ENCODE data around the gene TAAR8. TPM values are rescaled to one million over a fixed set of nuclear protein-coding genes. Genes with fewer than 3 reads are reported as not detected.
"Not testable (repeated sequence)": the region's sequence is repeated elsewhere in the genome, so short reads cannot be mapped to it uniquely, and the experiment has no call there.

TAAR8 gene
- polyA plus RNA-seq, 4 donors = not detected

GRCh38 chr6:132590362-132590761, 37.9 kb downstream of the TAAR8 start:
- Histone ChIP-seq H3K9me3 (ENCODE audit: control insufficient read depth in 2 of 2, insufficient read depth in 1 of 2, low read depth in 1 of 2, low read length in 1 of 2) (no peaks in the 10 kb centered on the region), H3K27me3 (ENCODE audit: control insufficient read depth in 3 of 3, insufficient read depth in 3 of 3, low read length in 3 of 3) (no peaks in the 10 kb centered on the region), H3K4me3 (ENCODE audit: low read depth in 1 of 3, low read length in 3 of 3) (no peak overlapping the region), H3K27ac (ENCODE audit: low read depth in 1 of 3, low read length in 2 of 3) (no peak overlapping the region), H3K4me1 (ENCODE audit: control insufficient read depth in 3 of 3, insufficient read depth in 2 of 3, low read depth in 1 of 3, low read length in 2 of 3) (no peaks in the 10 kb centered on the region), H3K36me3 (ENCODE audit: control insufficient read depth in 3 of 3, insufficient read depth in 2 of 3, low read depth in 1 of 3, low read length in 3 of 3) (no peaks in the 10 kb centered on the region)
- no peak for DNase-seq
- no peak for FAIRE-seq
- WGBS, 3 donors = 17 to 50% (median 30%) methylated on average over 1 of the region's 1 CpG

- 61 to 93% (median 73%) methylated on average over 2 of the region's 2 CpGs for WGBS, 3 donors
- DNase-seq (no peak), FAIRE-seq (no peak)
- no peaks in the 10 kb centered on the region for H3K4me1 ChIP-seq (ENCODE audit: control insufficient read depth in 3 of 3, insufficient read depth in 2 of 3, low read depth in 1 of 3, low read length in 2 of 3)
- H3K9me3 ChIP-seq (ENCODE audit: control insufficient read depth in 2 of 2, insufficient read depth in 1 of 2, low read depth in 1 of 2, low read length in 1 of 2) = no peaks in the 10 kb centered on the region
- no peak overlapping the region for H3K27ac ChIP-seq (ENCODE audit: low read depth in 1 of 3, low read length in 2 of 3)
- no peaks in the 10 kb centered on the region for H3K36me3 ChIP-seq (ENCODE audit: control insufficient read depth in 3 of 3, insufficient read depth in 2 of 3, low read depth in 1 of 3, low read length in 3 of 3)
- H3K4me3 ChIP-seq (ENCODE audit: low read depth in 1 of 3, low read length in 3 of 3) = no peak overlapping the region
- no peaks in the 10 kb centered on the region for H3K27me3 ChIP-seq (ENCODE audit: control insufficient read depth in 3 of 3, insufficient read depth in 3 of 3, low read length in 3 of 3)
These were observed 40.4 kb downstream of the TAAR8 start for GRCh38 chr6:132592855-132593254.

GRCh38 chr6:132596201-132596600, 43.7 kb downstream of the TAAR8 start:
- peaks cover 0 to 2% (median 0%) of the 10 kb centered on the region in 3 donors for H3K4me1 ChIP-seq (ENCODE audit: control insufficient read depth in 3 of 3, insufficient read depth in 2 of 3, low read depth in 1 of 3, low read length in 2 of 3)
- H3K27me3 ChIP-seq (ENCODE audit: control insufficient read depth in 3 of 3, insufficient read depth in 3 of 3, low read length in 3 of 3) = no peaks in the 10 kb centered on the region
- 26 to 75% (median 57%) methylated on average over 6 of the region's 6 CpGs for WGBS, 3 donors
- no peaks in the 10 kb centered on the region for H3K36me3 ChIP-seq (ENCODE audit: control insufficient read depth in 3 of 3, insufficient read depth in 2 of 3, low read depth in 1 of 3, low read length in 3 of 3)
- DNase-seq = peak in 1 of 2 donors; percentile 69
- no peak overlapping the region for H3K27ac ChIP-seq (ENCODE audit: low read depth in 1 of 3, low read length in 2 of 3)
- H3K9me3 ChIP-seq (ENCODE audit: control insufficient read depth in 2 of 2, insufficient read depth in 1 of 2, low read depth in 1 of 2, low read length in 1 of 2) = no peaks in the 10 kb centered on the region
- no peak overlapping the region for H3K4me3 ChIP-seq (ENCODE audit: low read depth in 1 of 3, low read length in 3 of 3)
- FAIRE-seq = no peak

- H3K4me3 ChIP-seq (ENCODE audit: low read depth in 1 of 3, low read length in 3 of 3) = no peak overlapping the region
- H3K27ac ChIP-seq (ENCODE audit: low read depth in 1 of 3, low read length in 2 of 3) = no peak overlapping the region
- no peak for FAIRE-seq
- peaks cover 0 to 2% (median 0%) of the 10 kb centered on the region in 3 donors for H3K4me1 ChIP-seq (ENCODE audit: control insufficient read depth in 3 of 3, insufficient read depth in 2 of 3, low read depth in 1 of 3, low read length in 2 of 3)
- no peaks in the 10 kb centered on the region for H3K9me3 ChIP-seq (ENCODE audit: control insufficient read depth in 2 of 2, insufficient read depth in 1 of 2, low read depth in 1 of 2, low read length in 1 of 2)
- DNase-seq = peak; percentile 24 to 46
- no peaks in the 10 kb centered on the region for H3K27me3 ChIP-seq (ENCODE audit: control insufficient read depth in 3 of 3, insufficient read depth in 3 of 3, low read length in 3 of 3)
- 17 to 42% (median 39%) methylated on average over 3 of the region's 3 CpGs for WGBS, 3 donors
- H3K36me3 ChIP-seq (ENCODE audit: control insufficient read depth in 3 of 3, insufficient read depth in 2 of 3, low read depth in 1 of 3, low read length in 3 of 3) = no peaks in the 10 kb centered on the region
These were observed 46.0 kb downstream of the TAAR8 start for GRCh38 chr6:132598473-132598872.

GRCh38 chr6:132600900-132601299, 48.4 kb downstream of the TAAR8 start:
- not testable (repeated sequence) for H3K27me3 ChIP-seq (ENCODE audit: control insufficient read depth in 3 of 3, insufficient read depth in 3 of 3, low read length in 3 of 3); FAIRE-seq

More at GRCh38 chr6:132600900-132601299, 48.4 kb downstream of the TAAR8 start:
- H3K4me3 ChIP-seq (ENCODE audit: low read depth in 1 of 3, low read length in 3 of 3); DNase-seq; H3K4me1 ChIP-seq (ENCODE audit: control insufficient read depth in 3 of 3, insufficient read depth in 2 of 3, low read depth in 1 of 3, low read length in 2 of 3); H3K9me3 ChIP-seq (ENCODE audit: control insufficient read depth in 2 of 2, insufficient read depth in 1 of 2, low read depth in 1 of 2, low read length in 1 of 2); H3K27ac ChIP-seq (ENCODE audit: low read depth in 1 of 3, low read length in 2 of 3); H3K36me3 ChIP-seq (ENCODE audit: control insufficient read depth in 3 of 3, insufficient read depth in 2 of 3, low read depth in 1 of 3, low read length in 3 of 3): not testable (repeated sequence)

Other genes starting within 250 kb of the TAAR8 start
- gene MOXD1, start 151.2 kb upstream of the TAAR8 start, polyA plus RNA-seq = 1 to 10 TPM in 3 of 4 donors, under 1 TPM in 1; 0.45 to 5.3 (median 2.2) TPM
- gene STX7, start 39.6 kb upstream of the TAAR8 start, polyA plus RNA-seq = 10 to 100 TPM; 24.7 to 91.8 (median 34.6) TPM
- not detected for gene TAAR9, start 14.4 kb upstream of the TAAR8 start, polyA plus RNA-seq
- gene TAAR6, start 17.6 kb downstream of the TAAR8 start, polyA plus RNA-seq = not detected
- gene TAAR5, start 37.1 kb downstream of the TAAR8 start, polyA plus RNA-seq = not detected
- not detected for gene TAAR2, start 71.6 kb downstream of the TAAR8 start, polyA plus RNA-seq
- gene TAAR1, start 106.5 kb downstream of the TAAR8 start, polyA plus RNA-seq = under 1 TPM in 1 of 4 donors, not detected in 3; 0.09 TPM
- gene VNN1, start 161.4 kb downstream of the TAAR8 start, polyA plus RNA-seq = 100 to 1,000 TPM in 2 of 4 donors, 10 to 100 TPM in 1, 1 to 10 TPM in 1; 3.2 to 268 (median 154) TPM
- gene VNN2, start 205.2 kb downstream of the TAAR8 start, polyA plus RNA-seq = 1 to 10 TPM in 3 of 4 donors, not detected in 1; 1.1 to 1.2 (median 1.1) TPM
- gene SLC18B1, start 246.0 kb downstream of the TAAR8 start, polyA plus RNA-seq = 10 to 100 TPM in 3 of 4 donors, 1 to 10 TPM in 1; 6.2 to 23.0 (median 15.0) TPM

Measured in small intestine (tissue), 7 donors.